IgD-negative memory B cell (primary cell): Measurements from ENCODE around the gene THOC3. TPM values are rescaled to one million over a fixed set of nuclear protein-coding genes. Genes with fewer than 3 reads are reported as not detected.
"Not testable (repeated sequence)": the region's sequence is repeated elsewhere in the genome, so short reads cannot be mapped to it uniquely, and the experiment has no call there.

Experiments
- H3K27ac Mint-ChIP-seq, 3 donors: one replicate each; pipeline ENCODE4 v1.8.0; 2020 to 2022; ENCODE audit warnings: mild to moderate bottlenecking in 3 of 3, mixed read lengths in 3 of 3, moderate library complexity in 1 of 3
- H3K27me3 Mint-ChIP-seq: one replicate; pipeline ENCODE4 v1.8.0; 2021; ENCODE audit warnings: mixed read lengths
- H3K36me3 Mint-ChIP-seq: one replicate; pipeline ENCODE4 v1.8.0; 2020; ENCODE audit warnings: mild to moderate bottlenecking, mixed read lengths
- H3K4me1 Mint-ChIP-seq, 3 donors: one replicate each; pipeline ENCODE4 v1.8.0; 2020 to 2022; ENCODE audit warnings: mixed read lengths in 3 of 3, mild to moderate bottlenecking in 1 of 3
- H3K4me3 Mint-ChIP-seq, 4 donors: one replicate each; pipeline ENCODE4 v1.8.0; 2020 to 2022; ENCODE audit warnings: mild to moderate bottlenecking in 4 of 4, mixed read lengths in 4 of 4, moderate library complexity in 3 of 4
- H3K9me3 Mint-ChIP-seq, 3 donors: one replicate each; pipeline ENCODE4 v1.8.0; 2020 to 2021; ENCODE audit warnings: mixed read lengths in 3 of 3, mild to moderate bottlenecking in 1 of 3
- polyA plus RNA-seq: library from polyadenylated mRNA; unstranded; fragments of 300-500 nt; fragmentation: Illumina TruSeq; gene quantifications from one replicate; pipeline ENCODE4 v1.2.3, GENCODE V29; 2021

Gene THOC3, protein sequence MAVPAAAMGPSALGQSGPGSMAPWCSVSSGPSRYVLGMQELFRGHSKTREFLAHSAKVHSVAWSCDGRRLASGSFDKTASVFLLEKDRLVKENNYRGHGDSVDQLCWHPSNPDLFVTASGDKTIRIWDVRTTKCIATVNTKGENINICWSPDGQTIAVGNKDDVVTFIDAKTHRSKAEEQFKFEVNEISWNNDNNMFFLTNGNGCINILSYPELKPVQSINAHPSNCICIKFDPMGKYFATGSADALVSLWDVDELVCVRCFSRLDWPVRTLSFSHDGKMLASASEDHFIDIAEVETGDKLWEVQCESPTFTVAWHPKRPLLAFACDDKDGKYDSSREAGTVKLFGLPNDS
- 58.0 TPM for polyA plus RNA-seq

DNA sequence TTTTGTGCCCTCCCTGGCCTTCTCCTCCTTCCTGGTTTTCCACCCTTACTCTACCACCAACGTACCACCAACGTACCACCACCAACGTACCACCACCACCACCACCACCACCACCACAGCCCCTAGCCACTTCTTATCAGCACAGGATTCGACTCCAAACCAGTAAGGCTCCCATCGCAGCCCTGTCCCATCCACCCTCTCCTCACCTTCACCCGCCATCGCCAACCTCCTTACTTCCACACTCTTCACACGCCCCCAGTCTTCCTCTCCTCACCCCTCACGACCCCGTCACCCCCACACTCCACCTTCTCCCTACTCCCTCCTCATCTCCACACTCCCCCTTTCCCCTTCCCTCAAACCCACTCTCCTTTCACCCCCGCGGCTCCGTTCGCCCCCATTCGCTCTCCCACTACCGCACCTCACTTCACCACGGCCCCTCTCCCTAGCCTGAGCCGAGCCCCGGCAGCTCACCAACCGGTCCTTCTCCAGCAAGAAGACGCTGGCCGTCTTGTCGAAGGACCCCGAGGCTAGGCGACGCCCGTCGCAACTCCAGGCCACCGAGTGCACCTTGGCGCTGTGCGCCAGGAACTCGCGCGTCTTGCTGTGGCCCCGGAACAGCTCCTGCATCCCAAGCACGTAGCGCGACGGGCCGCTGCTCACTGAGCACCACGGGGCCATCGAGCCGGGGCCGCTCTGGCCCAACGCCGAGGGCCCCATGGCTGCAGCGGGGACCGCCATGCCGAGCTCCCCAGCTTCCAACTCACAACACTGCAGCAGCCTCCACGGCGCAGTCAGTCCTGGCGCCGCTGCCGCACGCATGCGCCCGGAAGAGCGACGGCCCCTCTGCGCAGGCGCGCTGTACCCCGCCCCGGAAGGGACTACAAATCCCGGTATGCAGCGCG, at the start of gene THOC3:
Gene THOC3 (minus strand): TSS at position 845 of the 902 bp plus-strand sequence. CDS start 107 bp downstream, at position 738.
- H3K4me3 Mint-ChIP-seq: peak within 1 kb of the TSS; percentile 65 to 95 (median 88)
- not testable (repeated sequence) for H3K27ac Mint-ChIP-seq, H3K4me1 Mint-ChIP-seq, H3K9me3 Mint-ChIP-seq, H3K27me3 Mint-ChIP-seq, H3K36me3 Mint-ChIP-seq

DNA sequence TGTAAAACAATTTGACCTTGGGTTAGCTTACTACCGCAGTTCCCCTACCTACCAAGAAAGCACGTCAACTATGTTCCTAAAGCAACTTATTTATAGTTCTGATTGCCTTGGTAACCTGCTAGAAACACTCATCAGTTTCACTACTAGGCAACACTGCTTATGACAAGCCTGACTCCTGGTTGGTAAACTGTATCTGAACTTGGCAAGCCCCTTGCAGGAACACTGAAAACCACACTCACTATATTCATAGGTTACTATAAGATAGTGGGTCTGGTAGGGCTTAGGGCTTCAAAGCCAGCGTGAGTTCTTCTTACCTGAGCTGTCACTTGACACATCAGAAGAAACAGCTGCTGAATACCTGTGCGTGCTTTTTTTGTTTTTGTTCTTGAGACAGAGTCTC, 49.2 kb upstream of the THOC3 start:
- not testable (repeated sequence) for H3K9me3 Mint-ChIP-seq, H3K36me3 Mint-ChIP-seq, H3K4me3 Mint-ChIP-seq, H3K27ac Mint-ChIP-seq, H3K4me1 Mint-ChIP-seq, H3K27me3 Mint-ChIP-seq

DNA sequence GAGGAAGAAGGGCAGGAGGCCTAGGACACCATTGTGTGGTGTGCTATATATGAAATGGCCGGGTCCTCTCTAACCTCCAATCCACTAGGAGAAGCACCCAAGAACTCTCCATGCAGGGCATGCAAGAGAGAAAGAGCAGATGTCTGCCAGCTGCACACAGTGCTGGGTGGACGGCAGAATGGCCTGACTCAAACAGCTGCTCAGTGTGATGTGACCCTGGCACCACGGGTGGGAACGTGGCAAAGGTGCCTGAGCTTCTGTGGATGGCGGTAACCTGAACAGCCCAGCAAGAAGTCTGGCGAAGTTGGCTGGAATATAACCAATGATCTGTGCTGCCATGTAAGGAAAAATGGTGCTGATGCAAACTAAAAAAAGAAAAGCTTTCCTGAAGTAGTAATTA, 46.2 kb upstream of the THOC3 start:
- H3K27me3 Mint-ChIP-seq, H3K9me3 Mint-ChIP-seq, H3K4me1 Mint-ChIP-seq, H3K36me3 Mint-ChIP-seq, H3K4me3 Mint-ChIP-seq, H3K27ac Mint-ChIP-seq: not testable (repeated sequence)

DNA sequence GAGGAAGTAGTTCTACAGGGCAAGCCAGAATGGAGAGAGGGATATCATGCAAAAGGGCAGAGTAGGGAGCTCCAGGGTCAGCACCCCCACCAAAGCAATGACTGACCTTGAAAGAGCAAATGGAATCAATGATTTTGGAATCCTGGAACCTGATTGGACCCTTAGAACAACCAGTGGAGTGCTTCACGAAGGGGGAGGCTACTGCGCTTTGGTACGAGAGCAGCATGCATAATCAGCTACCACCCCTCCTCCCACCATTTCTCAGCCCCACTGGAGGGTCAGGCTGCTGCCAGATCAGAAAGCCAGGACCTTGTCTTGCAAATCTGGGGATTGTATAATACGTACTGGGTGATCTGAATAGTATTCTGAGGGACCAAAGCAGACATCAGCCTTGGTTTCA, 43.0 kb upstream of the THOC3 start:
- not testable (repeated sequence) for H3K36me3 Mint-ChIP-seq, H3K4me3 Mint-ChIP-seq, H3K9me3 Mint-ChIP-seq, H3K27me3 Mint-ChIP-seq, H3K27ac Mint-ChIP-seq, H3K4me1 Mint-ChIP-seq

DNA sequence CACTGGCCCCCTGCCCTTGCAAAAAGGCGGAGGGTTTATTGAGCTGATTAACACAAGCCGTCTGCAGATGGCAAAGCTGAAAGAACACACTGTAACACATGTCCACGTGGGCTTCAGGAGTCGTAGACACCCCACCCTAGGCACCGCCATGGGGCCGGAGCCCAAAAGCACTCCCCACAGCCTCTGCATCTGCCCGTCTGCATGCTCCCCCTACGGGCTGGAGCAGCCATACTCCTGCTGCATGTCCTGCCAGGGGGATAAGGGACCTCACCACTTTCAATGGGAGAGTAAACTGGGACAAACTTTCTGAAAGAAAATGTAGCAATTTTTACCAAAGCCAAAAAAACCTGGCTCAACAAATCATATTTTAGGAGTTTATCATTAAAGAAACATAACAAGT, 42.1 kb upstream of the THOC3 start:
- H3K9me3 Mint-ChIP-seq, H3K27ac Mint-ChIP-seq, H3K4me1 Mint-ChIP-seq, H3K4me3 Mint-ChIP-seq, H3K27me3 Mint-ChIP-seq, H3K36me3 Mint-ChIP-seq: not testable (repeated sequence)

DNA sequence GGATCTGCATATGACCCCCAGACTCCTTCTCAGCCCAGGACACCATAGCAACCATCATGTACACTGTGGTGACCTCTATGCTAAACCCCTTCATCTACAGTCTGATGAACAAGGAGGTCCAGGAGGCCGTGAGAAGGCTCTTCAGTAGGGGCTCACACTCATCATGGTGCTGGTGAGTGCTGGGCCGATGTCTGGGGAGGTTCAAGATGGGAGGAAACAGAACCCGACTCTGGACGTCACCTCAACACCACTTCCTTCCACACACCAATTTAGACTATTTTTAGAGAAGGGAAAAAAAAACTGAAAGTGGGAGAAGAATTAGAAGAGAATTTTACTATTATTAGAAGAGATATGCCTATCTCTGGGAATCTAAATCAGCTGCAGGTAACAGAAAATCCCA, 39.1 kb upstream of the THOC3 start:
- Mint-ChIP-seq H3K4me3 (peak overlapping the region in 2 of 4 donors; percentile 23 to 37), H3K27ac (peak overlapping the region in 1 of 3 donors; percentile 20)
- not testable (repeated sequence) for H3K27me3 Mint-ChIP-seq, H3K36me3 Mint-ChIP-seq, H3K9me3 Mint-ChIP-seq, H3K4me1 Mint-ChIP-seq

DNA sequence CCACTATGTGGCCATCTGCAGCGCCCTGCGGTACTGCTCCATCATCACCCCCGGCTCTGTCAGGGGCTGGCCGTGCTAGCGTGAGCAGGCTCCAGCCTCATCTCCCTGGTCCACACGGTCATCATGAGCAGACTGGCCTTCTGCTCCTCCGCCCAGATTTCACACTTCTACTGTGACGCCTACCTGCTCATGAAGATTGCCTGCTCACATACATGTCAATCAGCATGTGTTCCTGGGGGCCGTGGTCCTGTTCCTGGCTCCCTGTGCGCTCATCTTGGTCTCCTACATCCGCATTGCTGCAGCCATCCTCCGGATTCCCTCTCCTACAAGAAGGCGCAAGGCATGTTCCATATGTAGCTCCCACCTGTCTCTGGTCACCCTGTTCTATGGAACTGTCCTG, 38.7 kb upstream of the THOC3 start:
- H3K27ac Mint-ChIP-seq: peak overlapping the region in 2 of 3 donors; percentile 20 to 33
- not testable (repeated sequence) for H3K27me3 Mint-ChIP-seq, H3K4me3 Mint-ChIP-seq, H3K4me1 Mint-ChIP-seq, H3K9me3 Mint-ChIP-seq, H3K36me3 Mint-ChIP-seq

DNA sequence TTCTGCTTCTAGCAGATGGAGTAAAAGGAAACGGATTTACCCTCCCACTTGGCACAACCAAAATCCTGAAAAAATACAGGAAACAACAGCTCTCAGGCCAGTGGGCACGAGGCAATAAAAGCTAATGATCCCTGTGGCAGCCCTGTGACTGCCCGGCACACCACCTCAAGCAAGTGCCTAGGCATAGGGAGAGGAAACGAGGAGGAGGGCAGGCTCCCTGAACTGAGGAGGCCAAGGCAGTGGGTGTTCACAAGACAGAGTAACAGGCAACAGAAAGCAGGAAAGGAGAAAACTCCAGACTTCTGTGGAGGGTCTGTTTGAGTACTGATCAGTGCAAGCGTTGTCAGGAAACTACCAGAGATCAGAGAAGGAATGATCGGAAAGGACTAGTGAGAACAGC, 29.9 kb upstream of the THOC3 start:
- H3K9me3 Mint-ChIP-seq, H3K27ac Mint-ChIP-seq, H3K27me3 Mint-ChIP-seq, H3K4me3 Mint-ChIP-seq, H3K4me1 Mint-ChIP-seq, H3K36me3 Mint-ChIP-seq: not testable (repeated sequence)

DNA sequence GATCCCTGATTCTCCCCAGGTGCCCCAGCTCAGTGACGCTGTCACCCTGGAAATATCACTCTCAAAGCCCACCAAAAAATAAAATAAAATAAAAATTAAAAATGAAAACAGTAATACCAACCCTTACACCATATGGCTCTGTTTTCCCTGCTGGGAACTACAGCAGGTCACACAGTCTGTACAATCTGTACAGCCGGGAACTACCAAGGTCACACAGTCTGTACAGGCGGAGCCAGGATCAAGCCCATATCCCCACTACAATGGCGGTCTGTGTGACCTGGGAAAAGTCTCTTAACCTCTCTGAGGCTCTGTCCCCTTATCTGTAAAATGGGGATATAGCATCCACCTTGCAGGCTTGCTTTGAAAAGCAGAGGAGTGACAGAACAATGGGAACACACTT, 29.4 kb upstream of the THOC3 start:
- not testable (repeated sequence) for H3K4me3 Mint-ChIP-seq, H3K4me1 Mint-ChIP-seq, H3K27me3 Mint-ChIP-seq, H3K9me3 Mint-ChIP-seq, H3K36me3 Mint-ChIP-seq, H3K27ac Mint-ChIP-seq

DNA sequence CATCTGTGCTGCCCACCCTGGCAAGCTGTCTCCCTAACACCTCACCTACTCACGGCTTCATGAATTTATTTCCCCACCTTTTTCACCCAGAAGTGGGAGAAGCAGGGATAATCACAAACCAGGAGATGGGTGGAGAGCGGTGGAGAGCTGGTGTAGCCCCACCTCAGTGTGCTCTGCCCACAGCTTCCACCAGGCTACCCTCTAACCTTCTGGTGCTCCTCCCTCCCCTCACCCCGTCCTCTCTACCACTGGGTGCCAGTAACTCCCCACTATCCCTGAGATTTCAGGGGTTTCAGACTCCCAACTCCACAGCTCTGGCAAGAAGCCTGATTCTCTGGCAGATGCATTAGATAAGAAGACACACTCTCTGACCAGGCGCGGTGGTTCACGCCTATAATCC, 28.7 kb upstream of the THOC3 start:
- not testable (repeated sequence) for H3K27ac Mint-ChIP-seq, H3K4me3 Mint-ChIP-seq, H3K27me3 Mint-ChIP-seq, H3K36me3 Mint-ChIP-seq, H3K9me3 Mint-ChIP-seq, H3K4me1 Mint-ChIP-seq

DNA sequence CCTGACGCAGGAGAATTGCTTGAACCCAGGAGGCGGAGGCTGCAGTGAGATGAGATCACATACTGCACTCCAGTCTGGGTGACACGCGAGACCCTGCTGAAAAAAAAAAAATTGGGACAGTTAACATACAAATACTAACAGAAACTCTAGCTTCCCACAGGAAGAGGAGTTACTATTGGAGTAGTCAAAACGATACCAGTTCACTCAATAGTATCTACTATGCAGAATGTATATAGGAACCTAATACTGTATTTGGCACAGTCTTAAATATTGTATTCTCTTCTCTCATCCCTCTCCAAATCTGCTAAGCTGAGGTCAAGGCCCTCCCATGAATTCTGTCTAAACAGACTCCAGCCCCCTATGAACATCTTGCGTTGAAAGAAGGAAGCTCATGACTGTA, 27.4 kb upstream of the THOC3 start:
- not testable (repeated sequence) for H3K9me3 Mint-ChIP-seq, H3K27me3 Mint-ChIP-seq

DNA sequence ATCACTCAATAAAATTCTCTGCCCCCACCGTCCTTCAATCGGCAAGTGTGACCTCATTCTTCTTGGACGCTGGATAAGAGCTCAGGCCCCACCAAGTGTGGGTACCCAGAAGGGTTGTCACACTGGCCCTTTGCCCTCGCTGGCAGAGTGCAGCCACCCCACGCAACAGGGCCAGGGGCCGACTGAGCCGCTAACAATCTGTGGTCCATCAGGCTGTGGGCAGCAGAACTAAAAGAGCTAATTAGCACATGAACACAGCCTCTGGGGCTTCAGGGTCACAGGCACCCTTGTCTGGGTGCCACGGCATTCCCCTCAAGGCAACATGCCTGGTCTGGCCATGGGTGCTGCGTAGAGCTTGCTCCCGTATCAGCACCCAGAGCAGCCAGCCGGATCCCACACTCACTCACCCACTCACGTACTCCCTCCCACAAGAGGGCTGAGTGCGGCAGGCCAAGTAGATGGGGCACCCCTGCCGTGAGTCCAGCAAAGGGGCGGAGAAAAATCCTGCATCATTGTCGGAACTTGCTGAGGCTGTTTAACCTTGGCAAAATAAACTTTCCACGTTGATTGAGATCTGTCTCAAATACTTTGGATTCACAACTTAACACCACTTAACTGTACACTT, 11.4 kb upstream of the THOC3 start:
- H3K36me3 Mint-ChIP-seq, H3K9me3 Mint-ChIP-seq, H3K27me3 Mint-ChIP-seq, H3K4me1 Mint-ChIP-seq, H3K4me3 Mint-ChIP-seq, H3K27ac Mint-ChIP-seq: not testable (repeated sequence)

More for the DNA sequence above, 27.4 kb upstream of the THOC3 start:
- H3K4me1 Mint-ChIP-seq, H3K27ac Mint-ChIP-seq, H3K36me3 Mint-ChIP-seq, H3K4me3 Mint-ChIP-seq: not testable (repeated sequence)

DNA sequence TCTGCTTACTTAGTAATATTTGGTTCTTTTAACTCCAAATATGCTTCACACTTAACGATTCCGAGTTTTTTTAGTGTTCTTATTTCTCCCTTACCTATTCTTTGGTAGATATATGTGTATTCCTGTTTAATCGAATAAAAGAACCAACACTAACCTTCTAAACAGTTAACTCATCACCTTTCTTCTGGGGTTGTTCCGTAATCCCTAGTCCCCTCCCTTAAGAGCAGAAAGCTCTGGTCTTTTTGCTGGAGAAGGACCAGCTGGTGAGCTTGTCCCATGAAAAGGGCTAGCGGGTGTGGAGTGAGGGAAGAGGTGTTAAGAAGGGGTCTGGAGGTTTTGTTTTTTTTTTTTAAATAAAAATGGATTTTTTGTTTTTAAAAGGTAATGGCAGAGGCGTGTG, 266 bp upstream of the THOC3 start:
- H3K4me1 Mint-ChIP-seq, H3K36me3 Mint-ChIP-seq, H3K27me3 Mint-ChIP-seq, H3K27ac Mint-ChIP-seq, H3K9me3 Mint-ChIP-seq: not testable (repeated sequence)
- H3K4me3 Mint-ChIP-seq: peak overlapping the region in 2 of 4 donors; percentile 65 to 92

DNA sequence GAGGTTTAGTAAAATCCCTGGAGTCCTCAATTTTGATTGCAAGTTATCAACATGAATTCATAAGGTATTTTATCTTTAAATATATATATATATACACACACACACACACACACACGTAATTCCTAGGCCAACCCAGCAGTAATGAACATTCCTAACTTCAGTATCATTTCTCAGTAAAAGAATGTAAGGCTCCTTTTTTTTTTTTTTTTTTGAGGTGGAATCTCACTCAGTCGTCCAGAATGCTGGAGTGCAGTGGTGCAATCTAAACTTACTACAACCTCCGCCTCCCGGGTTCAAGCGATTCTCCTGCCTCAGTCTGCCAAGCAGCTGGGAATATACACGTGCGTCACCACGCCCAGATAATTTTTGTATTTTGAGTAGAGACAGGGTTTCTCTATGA, 5.8 kb downstream of the THOC3 start:
- not testable (repeated sequence) for H3K4me3 Mint-ChIP-seq, H3K27me3 Mint-ChIP-seq, H3K9me3 Mint-ChIP-seq, H3K27ac Mint-ChIP-seq, H3K4me1 Mint-ChIP-seq, H3K36me3 Mint-ChIP-seq

DNA sequence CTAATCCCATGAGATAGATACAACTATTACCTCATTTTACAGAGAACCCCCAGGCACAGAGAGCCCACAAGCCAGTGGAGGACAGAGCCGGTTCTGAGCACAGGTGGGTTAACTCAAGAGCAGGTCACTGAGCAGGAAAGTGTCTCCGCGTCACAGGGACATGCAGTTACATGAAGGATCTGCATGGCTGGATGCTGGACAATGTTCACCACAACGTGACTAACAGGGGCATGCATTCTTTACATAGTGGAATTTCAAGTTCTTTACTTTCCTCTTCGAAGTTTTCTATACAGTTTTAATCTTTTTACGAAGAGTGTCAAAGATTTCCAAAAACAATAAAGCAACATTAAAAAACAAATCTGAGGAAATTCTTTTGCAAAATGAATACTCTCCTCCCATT, 7.9 kb downstream of the THOC3 start:
- H3K4me3 Mint-ChIP-seq, H3K27ac Mint-ChIP-seq, H3K9me3 Mint-ChIP-seq, H3K36me3 Mint-ChIP-seq, H3K4me1 Mint-ChIP-seq, H3K27me3 Mint-ChIP-seq: not testable (repeated sequence)

DNA sequence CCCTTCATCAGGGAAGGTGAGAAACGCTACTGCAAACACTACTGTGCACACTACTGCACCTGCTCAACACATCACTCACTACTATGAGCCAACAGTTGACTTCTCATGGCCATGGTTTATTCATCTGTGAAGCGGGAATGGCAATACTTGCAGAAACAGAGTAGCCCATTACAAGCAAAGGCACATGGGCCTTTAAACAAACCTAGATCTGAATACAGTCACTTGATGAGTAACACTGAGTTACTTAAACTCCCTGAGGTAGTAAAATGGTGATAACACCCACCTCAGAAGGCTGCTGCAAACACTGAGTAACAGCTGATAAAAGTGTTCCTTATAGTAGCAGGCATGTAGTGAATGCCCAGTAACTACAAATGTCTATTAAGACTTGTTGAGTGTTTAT, 9.6 kb downstream of the THOC3 start:
- H3K27ac Mint-ChIP-seq, H3K4me1 Mint-ChIP-seq, H3K36me3 Mint-ChIP-seq, H3K27me3 Mint-ChIP-seq, H3K9me3 Mint-ChIP-seq, H3K4me3 Mint-ChIP-seq: not testable (repeated sequence)
